Measurements from ENCODE around the gene ATXN7L1.

DNA sequence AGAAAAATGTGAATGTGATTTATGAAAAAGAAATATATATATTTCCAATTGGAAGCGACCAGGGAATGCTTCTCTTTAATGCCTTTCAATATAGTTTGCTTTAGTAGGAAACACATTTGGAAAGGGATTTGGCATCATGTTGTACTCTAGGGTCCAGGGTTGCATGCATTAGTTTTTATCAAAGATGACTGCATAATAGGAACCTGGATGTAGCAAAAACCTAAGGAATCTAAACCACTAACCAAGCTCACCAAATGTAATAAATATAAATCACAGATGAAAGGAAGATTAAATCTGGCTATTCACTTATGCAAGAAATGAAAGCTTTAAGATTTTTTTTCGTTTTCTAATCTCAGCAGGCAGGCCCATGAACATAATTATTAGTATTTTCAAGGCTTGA is 120.0 kb downstream of the ATXN7L1 start:
- TF ChIP-seq EZH2 (IDR thresholded peaks at IDR 0.05; ENCODE audit: borderline replicate concordance, low read depth, low read length, poor library complexity, severe bottlenecking), result no peak
- TF ChIP-seq, protein P1, sequence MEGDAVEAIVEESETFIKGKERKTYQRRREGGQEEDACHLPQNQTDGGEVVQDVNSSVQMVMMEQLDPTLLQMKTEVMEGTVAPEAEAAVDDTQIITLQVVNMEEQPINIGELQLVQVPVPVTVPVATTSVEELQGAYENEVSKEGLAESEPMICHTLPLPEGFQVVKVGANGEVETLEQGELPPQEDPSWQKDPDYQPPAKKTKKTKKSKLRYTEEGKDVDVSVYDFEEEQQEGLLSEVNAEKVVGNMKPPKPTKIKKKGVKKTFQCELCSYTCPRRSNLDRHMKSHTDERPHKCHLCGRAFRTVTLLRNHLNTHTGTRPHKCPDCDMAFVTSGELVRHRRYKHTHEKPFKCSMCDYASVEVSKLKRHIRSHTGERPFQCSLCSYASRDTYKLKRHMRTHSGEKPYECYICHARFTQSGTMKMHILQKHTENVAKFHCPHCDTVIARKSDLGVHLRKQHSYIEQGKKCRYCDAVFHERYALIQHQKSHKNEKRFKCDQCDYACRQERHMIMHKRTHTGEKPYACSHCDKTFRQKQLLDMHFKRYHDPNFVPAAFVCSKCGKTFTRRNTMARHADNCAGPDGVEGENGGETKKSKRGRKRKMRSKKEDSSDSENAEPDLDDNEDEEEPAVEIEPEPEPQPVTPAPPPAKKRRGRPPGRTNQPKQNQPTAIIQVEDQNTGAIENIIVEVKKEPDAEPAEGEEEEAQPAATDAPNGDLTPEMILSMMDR (conservative IDR thresholded peaks at IDR 0.05; ENCODE audit: low read depth, low read length), result no peak
